Measurements from ENCODE around the gene SORBS1.

SORBS1 gene

DNA sequence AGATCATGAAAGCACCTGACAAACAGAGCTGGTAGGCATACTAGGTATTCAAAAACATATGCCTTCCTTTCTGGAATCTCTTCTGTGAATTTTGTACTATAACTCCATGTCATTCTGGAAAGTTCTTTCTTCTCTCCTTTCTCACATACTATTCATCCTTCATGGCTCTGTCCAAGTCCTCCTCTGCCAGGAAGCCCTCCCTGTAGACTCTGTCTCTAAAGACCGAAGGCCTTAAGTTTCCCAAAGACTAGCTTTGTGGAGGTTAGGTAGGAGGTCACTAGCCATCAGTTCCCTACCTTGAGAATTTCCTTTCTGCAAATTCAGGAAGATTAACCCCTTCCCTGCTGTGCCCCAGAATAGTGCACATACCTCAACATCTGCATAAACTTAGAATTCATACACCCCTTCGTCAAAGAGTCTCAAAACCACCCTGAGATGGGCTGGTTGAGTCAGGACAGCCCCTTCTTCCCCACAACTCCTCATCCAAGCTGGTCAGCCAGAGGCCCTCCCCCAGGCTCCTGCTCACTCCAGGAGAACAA lies 20.6 kb downstream of the SORBS1 start:
- DNase-seq (ENCODE audit: low read depth, low spot score) = no peak

DNA sequence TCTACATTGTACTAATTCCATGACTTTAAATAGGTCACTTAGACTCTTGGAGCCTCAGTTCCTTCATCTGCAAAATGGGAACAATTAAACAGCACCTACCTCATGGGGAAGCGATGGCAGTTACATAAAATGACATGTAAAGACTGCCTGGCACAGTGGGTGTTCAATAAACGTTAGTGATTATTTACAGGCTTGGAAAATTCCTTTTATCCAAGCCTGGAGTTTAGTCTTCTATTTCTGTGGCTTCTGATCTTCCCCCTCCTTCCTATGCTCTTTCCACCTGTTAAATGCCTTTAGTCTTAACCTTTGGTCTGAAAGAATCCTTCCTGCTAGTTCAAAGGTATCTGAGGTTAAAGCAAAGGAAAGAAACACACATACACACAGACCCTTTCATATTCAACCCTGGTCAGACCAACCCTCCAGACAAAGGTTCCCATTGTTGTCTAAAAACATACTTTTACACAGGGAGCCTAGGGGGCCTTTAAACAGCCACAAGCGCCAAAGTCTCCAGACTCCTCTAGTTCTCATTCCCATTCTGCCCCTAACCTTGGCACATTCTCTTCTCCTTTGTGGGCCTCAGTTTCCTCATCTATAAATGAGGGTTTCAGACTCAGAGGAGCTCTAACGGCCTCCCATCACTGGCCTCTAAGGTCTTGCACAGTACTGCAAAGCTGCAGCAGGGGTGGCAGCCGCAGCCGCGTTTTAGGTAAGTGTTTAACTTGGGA lies 21.4 kb downstream of the SORBS1 start:
- DNase-seq (ENCODE audit: low read depth, low spot score) = peak; percentile 38

DNA sequence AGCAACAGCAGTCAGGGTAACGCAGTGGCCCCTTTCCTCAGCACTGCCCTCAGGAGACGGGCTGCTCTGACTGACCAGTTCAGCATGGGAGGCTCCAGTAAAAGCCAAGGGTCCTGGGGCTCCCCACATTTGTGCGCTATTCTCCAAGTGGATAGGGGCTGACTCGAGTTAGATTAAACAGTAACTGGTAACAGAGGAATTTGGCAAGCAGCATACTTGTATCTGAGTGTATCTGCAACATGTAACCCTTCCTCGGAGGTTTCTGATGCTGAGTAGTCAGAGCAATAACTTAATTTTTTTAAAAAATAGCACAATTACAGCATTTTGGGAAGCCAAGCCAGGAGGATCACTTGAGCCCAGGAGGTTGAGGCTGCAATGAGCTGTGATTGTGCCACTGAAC lies 22.8 kb downstream of the SORBS1 start:
- no peak for DNase-seq (ENCODE audit: low read depth, low spot score)

DNA sequence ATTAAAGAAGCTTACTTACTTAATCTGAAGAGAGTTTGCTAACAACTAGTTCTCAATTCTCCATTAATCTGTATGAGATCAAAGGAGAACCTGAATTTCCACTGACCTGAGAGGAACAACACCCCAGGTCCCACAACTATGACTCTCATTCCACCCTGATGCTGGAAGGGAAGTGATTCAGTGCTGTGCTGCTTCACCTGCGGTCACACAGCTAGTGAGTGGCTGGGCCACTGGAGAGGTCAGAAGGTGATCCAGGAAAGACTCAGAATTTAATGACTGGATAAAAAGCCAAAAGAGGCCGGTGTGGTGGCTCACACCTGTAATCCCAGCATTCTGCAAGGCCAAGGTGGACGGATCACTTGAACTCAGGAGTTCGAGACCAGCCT lies 23.6 kb downstream of the SORBS1 start:
- DNase-seq (ENCODE audit: low read depth, low spot score) = no peak

DNA sequence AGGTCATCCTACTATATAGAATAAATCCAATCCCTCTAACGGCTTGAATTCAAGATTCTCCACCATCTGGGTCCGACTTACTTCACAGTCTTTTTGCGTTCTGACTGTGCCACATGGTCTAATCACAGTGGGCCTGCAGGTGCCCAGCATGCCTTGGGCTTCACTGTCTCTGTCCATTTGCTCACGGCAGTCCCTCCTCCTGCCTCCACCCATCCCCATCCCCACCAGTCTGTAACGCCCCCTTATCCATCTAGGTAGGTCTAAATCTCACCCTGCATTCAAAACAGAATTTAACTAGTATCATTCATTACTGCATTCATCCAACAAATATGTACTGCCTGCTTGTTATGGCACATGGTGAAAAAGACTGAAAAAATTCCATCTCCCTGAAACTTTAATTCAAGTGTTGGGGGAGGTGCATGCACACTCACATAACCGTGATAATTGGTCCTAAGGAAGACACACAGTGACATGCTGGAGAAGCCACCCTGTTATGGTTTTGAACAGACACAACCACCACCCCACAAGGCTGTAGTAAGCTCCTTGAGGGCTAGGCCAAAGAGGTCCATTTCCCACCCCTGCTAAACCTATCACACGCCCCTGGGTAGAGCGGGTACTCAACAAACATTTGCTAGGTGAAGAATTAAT lies 24.2 kb downstream of the SORBS1 start:
- no peak for DNase-seq (ENCODE audit: low read depth, low spot score)

DNA sequence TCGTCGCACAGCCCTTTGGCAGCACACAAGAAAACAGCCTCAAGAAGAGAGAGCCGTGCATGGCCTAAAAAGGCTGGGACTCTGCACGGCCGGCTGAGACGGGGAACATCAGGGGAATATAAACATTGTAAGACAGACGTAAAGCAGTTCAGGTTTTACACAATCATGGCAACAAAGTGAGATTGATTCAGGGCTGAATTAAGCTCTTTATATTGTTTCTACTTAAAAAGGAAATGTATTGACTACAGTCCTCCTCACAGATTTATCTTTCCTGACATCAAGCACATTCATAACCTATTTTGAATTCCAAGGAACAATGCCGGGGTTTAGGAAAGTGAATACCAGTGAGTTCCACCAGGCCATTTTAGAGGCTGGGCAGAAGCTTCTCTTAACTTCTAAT lies 25.2 kb downstream of the SORBS1 start:
- DNase-seq (ENCODE audit: low read depth, low spot score) = no peak

DNA sequence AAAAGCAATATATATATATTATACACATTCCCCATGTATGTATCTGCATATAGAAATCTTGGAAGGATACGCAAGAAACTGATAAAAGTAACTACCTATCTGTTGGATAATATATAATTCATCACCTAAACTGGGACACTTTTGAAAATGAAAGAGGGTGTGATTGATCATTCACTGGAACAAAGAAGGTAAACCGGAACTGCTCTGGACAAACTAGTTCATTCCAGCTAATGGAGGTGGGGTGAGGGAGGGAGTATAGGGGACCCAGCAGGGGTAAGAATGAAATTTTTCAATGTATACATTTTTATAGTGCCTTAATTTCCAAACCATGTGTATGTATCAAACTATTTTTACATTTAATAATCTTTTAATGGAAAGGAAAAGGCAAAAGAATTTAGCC lies 25.6 kb downstream of the SORBS1 start:
- DNase-seq (ENCODE audit: low read depth, low spot score) = no peak

DNA sequence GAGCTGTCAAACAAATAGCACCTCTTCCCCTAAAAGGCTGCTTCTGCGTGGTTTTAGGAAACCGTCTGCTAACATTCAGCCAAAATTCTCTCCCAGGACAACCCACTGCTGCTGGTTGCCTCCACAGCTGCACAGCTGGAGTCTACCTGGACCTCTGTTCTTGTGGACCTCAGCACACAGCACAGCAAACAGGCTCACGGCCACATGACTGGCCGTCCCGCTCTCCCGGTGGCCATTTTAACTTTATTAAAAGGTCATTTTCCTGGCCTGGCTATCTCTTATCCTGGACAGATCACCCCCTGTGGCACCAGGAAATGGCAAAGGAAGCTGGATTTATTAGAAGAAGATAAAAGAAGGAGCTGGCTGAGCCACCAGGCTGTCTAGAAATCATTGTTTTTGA lies 27.6 kb downstream of the SORBS1 start:
- no peak for DNase-seq (ENCODE audit: low read depth, low spot score)

DNA sequence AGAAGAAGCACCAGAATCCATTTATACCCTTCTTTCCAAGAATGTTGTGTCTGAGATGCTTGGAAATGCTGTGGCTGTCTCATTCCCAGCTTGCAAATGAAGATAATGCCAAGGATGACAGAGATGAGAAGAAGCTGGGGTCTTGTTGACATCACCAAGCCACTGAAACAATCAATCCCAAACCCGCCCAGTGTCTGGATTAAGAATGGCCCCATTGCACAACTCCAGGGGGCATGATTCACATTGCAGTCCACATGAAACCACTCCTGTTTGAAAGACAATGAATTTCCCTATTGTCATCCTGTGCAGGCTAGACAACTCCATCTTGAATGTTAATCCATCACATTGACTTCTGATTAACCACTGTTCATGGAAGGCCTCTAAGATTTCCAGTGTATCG lies 28.6 kb downstream of the SORBS1 start:
- no peak for DNase-seq (ENCODE audit: low read depth, low spot score)

DNA sequence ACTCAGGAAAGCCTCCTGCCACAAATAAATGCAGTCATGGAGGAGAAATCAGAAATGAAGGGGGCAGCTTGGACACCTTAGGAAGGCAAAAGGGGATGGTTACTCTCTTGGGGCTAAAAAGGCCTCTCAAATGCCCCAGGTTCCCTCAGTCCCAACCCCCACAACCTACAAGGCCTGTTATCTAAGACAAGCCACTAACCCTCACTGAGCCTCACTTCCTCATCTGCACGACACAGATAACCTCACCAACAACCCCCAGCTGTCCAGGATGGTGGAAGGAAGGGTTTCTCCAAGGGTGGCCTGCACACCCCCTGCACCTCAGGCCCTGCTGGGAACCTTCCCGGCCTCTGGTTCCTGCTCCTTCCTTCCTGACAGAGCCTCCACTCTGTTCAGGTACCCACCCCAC lies 29.2 kb downstream of the SORBS1 start:
- no peak for DNase-seq (ENCODE audit: low read depth, low spot score)

DNA sequence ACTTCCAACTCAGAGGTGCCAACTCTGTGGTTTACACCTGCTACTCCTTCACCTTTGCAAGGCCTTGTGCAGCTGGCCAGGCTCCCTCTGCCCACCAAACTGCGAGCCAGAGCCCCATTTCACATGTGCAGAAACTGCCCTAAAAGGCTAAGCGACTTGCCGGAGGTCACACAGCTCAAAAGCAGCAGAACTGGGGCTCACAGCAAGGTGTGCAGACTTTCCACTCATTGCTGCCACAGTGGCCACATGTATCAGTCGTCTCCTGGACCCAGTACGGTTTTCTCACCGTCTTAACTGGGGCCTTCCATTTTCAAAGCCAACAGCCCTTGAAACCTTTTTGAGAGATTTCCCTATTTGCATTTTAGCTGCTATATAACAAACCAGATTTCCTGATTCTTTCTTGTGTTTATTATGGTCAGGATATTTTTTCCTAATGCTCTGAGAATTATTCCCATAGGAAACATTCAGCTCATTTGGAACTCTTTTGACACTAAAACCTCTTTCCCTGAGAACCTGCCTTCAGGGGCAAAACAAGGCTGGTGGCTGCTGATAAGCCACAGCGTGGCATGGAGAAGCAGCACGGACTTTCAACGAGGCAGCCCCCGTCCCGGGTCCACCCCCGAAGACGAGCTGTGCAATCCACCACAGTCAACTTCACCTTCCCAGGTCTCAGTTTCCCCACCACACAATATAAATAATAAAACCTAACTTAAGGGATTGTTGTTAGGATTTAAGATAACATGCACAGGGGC lies 29.9 kb downstream of the SORBS1 start:
- no peak for DNase-seq (ENCODE audit: low read depth, low spot score)

DNA sequence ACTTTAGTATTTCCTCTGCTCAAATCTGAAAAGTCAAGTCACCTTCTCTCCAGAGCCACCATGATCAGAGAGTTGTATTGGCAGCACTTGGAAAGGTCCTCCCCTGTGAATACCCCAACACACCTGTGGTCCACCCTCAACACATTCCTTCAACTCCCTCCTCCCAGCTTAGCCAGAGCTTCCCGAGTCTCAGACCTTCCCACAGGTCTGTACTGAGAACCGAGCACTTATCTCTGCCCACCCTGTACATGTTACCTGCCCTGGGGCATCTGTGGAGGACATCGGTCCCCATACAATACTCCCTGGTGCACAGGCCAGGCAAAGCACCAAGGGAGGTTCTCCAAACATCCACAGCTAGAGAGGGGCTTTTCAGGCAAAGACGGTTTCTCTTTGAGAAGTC lies 30.6 kb downstream of the SORBS1 start:
- DNase-seq (ENCODE audit: low read depth, low spot score) = no peak

DNA sequence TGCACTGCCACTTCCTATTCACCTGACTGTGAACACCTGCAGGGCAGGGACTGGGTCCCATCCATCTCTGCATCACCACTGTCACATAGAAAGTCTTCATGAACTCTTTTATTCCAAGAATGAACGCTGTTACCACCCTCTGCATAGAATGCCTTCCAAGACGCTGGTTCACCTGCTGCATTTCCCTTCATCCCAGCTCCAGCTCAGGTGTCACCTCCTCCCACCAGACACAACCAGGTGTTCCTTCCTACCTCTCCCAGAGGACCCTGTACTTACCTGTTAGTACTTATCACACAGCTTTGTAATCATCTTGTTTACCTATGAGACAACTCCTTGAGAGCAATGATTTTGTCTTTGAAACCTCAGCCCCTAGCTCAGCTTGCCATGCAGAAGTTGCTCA lies 31.1 kb downstream of the SORBS1 start:
- DNase-seq (ENCODE audit: low read depth, low spot score) = no peak

DNA sequence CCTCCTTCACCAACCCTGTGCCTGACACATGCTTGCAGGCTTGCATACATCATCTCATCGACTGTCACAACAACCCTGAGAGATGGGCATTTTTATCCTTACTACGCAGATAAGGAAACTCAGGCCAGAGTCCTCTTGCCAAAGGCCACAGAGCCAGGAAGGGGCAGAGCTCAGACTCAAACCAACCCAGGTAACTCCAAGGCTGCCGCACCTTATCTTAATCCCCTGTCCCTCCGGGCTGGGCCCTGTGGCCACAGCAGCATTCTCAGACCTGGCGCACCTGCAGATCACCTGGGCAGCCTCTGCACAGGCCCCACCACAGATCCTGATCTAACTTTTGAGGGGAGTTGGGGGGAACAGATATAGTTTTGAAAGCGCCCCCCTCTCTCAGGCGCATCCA lies 35.1 kb downstream of the SORBS1 start:
- DNase-seq (ENCODE audit: low read depth, low spot score) = no peak

DNA sequence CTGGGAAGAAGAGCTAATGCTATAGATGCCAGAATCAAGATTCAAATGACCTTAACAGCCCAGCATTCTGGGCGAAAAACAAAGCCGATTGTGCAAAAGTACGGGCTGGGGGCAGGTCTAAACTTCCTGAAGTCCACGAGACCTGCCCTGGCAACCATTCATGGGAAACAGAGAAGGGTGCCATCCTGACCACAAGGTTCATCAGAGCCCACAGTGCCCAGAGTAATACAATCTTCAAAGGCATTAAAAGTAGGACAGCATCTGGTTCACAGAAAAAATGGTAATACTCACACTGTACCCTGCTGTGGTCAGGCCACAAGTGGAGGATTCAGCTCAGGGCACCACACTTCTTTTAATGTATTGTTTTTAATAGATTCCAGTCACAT lies 36.1 kb downstream of the SORBS1 start:
- no peak for DNase-seq (ENCODE audit: low read depth, low spot score)

DNA sequence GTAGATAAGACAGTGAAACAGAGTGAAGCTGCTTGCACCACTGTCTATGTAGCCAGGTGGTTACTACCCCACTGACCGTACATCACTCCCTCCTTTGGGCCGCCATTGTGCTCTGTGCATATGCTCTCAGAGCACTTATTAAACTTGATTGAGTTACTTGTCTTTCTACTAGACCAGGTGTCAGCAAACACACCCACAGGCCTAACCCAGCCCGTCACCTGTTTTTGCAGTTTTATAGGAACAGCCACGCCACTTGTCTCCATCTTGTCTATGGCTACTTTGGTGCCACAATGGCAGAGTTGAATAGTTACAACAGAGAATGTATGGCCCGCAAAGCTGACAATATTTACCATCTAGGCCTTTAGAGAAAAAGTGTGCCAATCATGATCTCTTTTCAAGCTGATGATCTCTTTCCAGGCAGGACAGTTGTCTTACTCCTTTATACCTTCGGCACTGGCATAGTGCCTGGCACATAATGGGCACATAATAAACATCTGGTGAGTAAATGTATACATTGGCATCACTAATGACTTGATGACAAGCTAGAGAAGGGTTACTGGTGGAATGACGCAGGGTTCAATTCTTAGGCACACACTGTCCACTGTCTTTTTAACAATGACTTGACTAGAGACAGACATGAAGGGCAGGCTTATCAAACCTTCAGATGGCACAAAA lies 36.7 kb downstream of the SORBS1 start:
- no peak for DNase-seq (ENCODE audit: low read depth, low spot score)

DNA sequence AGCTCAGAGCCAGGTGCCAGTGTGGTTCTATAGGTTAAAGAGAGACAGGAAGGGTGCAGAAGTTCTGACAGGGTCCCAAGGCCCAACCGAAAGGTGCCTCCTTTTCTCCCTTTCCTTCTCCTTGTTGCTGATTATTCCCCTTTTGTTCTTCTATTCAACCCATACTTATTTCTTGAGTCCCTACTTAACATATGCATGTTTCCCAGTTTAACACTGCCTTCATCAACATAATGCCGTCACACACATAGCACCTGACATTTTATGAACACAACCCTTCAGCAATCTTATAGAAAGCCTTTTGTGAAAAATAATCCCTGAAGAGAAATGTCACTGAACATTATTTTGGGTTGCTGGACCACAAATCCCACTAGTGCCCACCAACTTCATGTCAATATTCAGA lies 39.1 kb downstream of the SORBS1 start:
- no peak for DNase-seq (ENCODE audit: low read depth, low spot score)

DNA sequence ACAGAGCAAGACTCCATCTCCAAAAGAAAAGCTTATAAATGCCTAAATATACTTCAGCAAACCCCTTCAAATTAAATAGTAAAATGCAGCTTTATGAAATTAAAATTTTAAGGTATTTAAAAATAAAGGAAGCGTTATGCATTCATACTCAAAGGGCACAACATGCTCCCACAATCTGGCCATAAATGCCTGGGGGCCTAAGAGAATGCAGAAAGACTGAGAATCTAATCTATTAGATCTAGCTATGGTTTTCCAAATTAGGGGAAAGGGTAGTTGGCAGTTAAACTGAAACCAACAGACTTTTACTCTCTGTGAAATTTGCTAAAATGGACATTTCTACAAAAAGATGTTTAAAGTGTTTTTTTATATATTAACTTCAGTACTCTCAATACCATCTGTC lies 40.6 kb downstream of the SORBS1 start:
- no peak for DNase-seq (ENCODE audit: low read depth, low spot score)

DNA sequence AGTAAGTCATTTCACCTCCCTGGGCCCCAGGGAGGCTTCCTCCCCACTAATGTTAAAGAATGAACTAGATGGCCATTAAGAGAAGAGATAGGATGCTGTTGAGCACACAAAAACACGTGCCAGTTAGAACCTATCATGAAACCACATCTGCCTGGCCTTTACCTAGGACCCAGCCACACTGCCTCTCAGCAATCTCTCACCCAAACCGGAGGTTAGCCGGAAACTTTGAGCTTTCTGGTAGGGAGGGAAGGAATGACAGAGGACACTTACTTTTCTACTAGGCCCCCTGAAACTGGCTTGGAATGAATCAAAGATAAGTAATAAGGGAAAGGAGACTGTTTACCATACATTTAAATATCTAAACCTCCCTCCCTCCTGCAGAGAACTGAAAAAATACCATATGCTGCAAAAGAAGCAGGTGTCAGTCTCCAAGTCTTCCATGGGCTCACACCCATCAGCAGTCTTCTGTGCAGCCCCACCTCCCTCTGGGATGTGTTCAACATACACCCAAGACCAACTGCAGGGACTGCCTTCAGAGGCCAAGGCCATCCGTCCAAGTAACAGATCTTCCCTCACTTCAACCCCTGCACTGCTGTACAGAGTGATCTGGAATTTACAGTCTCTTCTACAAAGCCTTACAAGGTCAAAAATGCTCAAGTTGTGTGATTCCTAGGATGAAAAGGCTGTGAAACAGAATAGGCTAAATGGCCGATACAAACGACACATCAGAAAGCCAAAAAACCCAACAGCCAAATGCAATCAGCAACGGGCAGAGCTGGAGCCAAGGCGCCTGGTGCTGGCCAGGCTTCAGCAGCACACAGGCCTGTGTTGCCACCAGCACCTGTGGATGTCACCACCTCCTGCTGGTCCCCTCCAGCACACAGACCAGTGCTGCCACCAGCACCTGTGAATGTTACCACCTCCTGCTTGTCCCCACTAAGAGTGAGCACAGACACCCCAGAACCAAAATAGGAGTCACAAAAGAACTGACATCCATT lies 42.4 kb downstream of the SORBS1 start:
- DNase-seq (ENCODE audit: low read depth, low spot score) = no peak

DNA sequence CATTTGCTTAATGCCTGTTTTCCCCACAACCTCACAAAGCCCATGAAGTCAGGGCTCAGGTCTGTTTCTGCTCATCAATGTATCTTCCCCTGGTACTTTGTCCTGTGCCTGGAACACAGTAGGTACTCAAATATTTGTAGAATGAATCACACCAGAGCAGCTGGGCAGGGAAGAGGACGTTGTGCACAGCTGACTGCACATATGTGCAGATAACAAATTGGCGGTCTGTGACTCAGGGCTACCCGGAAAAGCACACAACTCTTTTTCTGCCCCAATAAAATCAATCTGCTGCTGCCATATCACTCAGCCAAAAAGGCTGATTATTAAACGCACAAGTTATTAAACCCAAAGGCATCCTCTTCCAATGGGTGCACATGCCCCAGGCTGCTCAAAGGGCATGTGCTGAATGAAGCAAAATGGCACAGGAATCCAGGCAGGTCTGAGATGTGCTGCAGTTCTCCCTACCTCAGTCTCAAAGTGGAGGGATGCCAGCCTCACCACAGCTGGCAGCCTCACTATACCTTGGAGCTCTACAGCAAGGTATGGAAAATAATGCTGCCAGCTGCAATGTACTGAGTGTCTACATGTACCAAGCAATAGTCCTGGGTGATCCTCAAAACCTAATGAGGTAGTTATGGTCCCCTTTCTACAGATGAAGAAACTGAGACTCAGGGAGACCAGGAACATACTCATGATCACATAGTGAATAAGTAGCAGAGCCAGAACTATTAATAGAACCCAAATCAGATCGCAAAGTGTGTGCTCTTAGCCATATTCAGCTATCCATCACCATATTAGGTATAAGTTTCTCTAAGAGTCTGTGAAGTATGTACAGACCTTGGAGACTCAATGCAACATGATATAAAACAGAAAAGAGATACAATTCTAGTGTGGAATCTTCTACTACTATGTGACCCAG lies 43.4 kb downstream of the SORBS1 start:
- DNase-seq (ENCODE audit: low read depth, low spot score) = peak; percentile 57
